Measurements from ENCODE around the gene REC114.

DNA sequence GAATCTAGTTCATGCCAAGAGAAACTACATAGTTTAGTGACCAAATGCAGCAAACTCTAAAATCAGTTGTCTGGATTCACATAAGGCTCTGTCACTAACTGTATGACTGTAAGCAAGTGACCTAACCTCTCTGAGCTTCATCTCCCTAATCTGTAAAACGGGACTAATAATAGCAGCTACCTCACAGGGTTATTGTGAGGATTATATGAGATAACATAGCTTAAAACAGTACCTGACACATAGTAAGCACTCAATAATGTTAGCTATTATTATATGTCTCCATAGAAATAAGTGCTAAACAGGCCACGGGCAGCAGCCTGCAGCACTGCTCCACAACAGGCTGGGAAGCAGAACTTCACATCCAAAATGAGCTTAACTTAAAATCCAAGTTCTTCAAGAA is 160.0 kb downstream of the REC114 start:
- TF ChIP-seq, protein P1, sequence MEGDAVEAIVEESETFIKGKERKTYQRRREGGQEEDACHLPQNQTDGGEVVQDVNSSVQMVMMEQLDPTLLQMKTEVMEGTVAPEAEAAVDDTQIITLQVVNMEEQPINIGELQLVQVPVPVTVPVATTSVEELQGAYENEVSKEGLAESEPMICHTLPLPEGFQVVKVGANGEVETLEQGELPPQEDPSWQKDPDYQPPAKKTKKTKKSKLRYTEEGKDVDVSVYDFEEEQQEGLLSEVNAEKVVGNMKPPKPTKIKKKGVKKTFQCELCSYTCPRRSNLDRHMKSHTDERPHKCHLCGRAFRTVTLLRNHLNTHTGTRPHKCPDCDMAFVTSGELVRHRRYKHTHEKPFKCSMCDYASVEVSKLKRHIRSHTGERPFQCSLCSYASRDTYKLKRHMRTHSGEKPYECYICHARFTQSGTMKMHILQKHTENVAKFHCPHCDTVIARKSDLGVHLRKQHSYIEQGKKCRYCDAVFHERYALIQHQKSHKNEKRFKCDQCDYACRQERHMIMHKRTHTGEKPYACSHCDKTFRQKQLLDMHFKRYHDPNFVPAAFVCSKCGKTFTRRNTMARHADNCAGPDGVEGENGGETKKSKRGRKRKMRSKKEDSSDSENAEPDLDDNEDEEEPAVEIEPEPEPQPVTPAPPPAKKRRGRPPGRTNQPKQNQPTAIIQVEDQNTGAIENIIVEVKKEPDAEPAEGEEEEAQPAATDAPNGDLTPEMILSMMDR (IDR thresholded peaks at IDR 0.05): no peak
- TF ChIP-seq, protein P2, sequence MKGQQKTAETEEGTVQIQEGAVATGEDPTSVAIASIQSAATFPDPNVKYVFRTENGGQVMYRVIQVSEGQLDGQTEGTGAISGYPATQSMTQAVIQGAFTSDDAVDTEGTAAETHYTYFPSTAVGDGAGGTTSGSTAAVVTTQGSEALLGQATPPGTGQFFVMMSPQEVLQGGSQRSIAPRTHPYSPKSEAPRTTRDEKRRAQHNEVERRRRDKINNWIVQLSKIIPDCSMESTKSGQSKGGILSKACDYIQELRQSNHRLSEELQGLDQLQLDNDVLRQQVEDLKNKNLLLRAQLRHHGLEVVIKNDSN (CRISPR knock-in tag; IDR thresholded peaks at IDR 0.05): no peak
- TF ChIP-seq, protein P3, sequence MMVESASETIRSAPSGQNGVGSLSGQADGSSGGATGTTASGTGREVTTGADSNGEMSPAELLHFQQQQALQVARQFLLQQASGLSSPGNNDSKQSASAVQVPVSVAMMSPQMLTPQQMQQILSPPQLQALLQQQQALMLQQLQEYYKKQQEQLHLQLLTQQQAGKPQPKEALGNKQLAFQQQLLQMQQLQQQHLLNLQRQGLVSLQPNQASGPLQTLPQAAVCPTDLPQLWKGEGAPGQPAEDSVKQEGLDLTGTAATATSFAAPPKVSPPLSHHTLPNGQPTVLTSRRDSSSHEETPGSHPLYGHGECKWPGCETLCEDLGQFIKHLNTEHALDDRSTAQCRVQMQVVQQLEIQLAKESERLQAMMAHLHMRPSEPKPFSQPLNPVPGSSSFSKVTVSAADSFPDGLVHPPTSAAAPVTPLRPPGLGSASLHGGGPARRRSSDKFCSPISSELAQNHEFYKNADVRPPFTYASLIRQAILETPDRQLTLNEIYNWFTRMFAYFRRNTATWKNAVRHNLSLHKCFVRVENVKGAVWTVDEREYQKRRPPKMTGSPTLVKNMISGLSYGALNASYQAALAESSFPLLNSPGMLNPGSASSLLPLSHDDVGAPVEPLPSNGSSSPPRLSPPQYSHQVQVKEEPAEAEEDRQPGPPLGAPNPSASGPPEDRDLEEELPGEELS (CRISPR knock-in tag; IDR thresholded peaks at IDR 0.05): no peak
- no peak for TF ChIP-seq CBFB (CRISPR knock-in tag; IDR thresholded peaks at IDR 0.05; ENCODE audit: low read depth)
- TF ChIP-seq SP1 (CRISPR knock-in tag; conservative IDR thresholded peaks at IDR 0.05): no peak
- TF ChIP-seq, protein P4, sequence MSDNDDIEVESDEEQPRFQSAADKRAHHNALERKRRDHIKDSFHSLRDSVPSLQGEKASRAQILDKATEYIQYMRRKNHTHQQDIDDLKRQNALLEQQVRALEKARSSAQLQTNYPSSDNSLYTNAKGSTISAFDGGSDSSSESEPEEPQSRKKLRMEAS (CRISPR knock-in tag; IDR thresholded peaks at IDR 0.05): no peak
